B cell (primary cell): ENCODE measurements around the gene TMEM139. TPM values are rescaled to one million over a fixed set of nuclear protein-coding genes. Genes with fewer than 3 reads are reported as not detected.

Experiments used
- ATAC-seq: fragments of 200-7000 bp; cut with Tn5 transposase; one replicate; pipeline ENCODE4 v1.10.0; 2021; ENCODE audit warnings: low read depth, mild to moderate bottlenecking, moderate number of reproducible peaks, moderate library complexity
- CTCF ChIA-PET: fragments of 350-600 bp; sonication (Branson Sonifier 250); formaldehyde crosslinking; loops from one replicate; lab custom pipeline; 2021; ENCODE audit warnings: antibody characterized with exemption, inconsistent platforms; lab: Charles Lee
- POLR2A ChIA-PET: fragments of 350-600 bp; sonication (Branson Sonifier 250); formaldehyde crosslinking; loops from one replicate; lab custom pipeline; 2021; ENCODE audit warnings: antibody characterized with exemption; lab: Charles Lee
- DNase-seq: peaks from one replicate; pipeline ENCODE4 v3.0.0; 2013
- H2AFZ ChIP-seq: 2 replicates; pipeline ENCODE4 v1.6.1; 2012; ENCODE audit warnings: mild to moderate bottlenecking, low read depth, low read length; ENCODE audit not compliant: insufficient read depth, poor library complexity, severe bottlenecking
- H3K27ac ChIP-seq, 2 donors: 1 replicate in 1 of 2; 2 replicates in 1 of 2; pipeline ENCODE4 v1.5.1; 2012 to 2013; ENCODE audit warnings: low read length in 2 of 2, mild to moderate bottlenecking in 2 of 2, moderate library complexity in 1 of 2
- H3K27me3 ChIP-seq, 4 experiments: fragments of 200-600 bp in 1 of 4; sonication (generic) in 1 of 4; replicated peaks in 1 of 4; 1 replicate in 2 of 4; 2 replicates in 2 of 4; pipeline versions ENCODE4 v1.6.1 to v1.7.0; 2013 to 2016; ENCODE audit warnings: low read length in 3 of 4, mild to moderate bottlenecking in 2 of 4, mixed read lengths in 1 of 4, moderate library complexity in 1 of 4; ENCODE audit not compliant: insufficient read depth in 4 of 4, control insufficient read depth in 3 of 4; ENCODE audit errors: control extremely low read depth in 1 of 4
- H3K36me3 ChIP-seq, 2 experiments: replicated peaks in 1 of 2; 1 replicate in 1 of 2; 2 replicates in 1 of 2; pipeline versions ENCODE4 v1.6.1 to v1.7.1; 2013; ENCODE audit warnings: low read length in 1 of 2; ENCODE audit not compliant: insufficient read depth in 2 of 2, control insufficient read depth in 1 of 2; ENCODE audit errors: control extremely low read depth in 1 of 2, extremely low read depth in 1 of 2
- H3K4me1 ChIP-seq, 2 donors: fragments of 200-600 bp in 1 of 2; sonication (generic) in 1 of 2; 1 replicate in 1 of 2; 2 replicates in 1 of 2; pipeline versions ENCODE4 v1.5.1 to v1.6.1; 2013 to 2017; ENCODE audit warnings: low read length in 2 of 2; ENCODE audit not compliant: control insufficient read depth in 2 of 2, insufficient read depth in 2 of 2
- H3K4me2 ChIP-seq: replicated peaks from 2 replicates; pipeline ENCODE3; 2012; ENCODE audit warnings: mild to moderate bottlenecking, low read depth, low read length; ENCODE audit not compliant: poor library complexity, severe bottlenecking
- H3K4me3 ChIP-seq, 5 experiments: fragments of 200-600 bp in 1 of 5; sonication (generic) in 1 of 5; 1 replicate in 3 of 5; 2 replicates in 2 of 5; pipeline versions ENCODE4 v1.5.1 to v1.7.0; 2011 to 2016; ENCODE audit warnings: low read length in 4 of 5, mild to moderate bottlenecking in 4 of 5, low read depth in 2 of 5, control low read depth in 1 of 5, moderate library complexity in 1 of 5; ENCODE audit not compliant: insufficient read depth in 1 of 5; ENCODE audit errors: control extremely low read depth in 1 of 5, extremely low read depth in 1 of 5
- H3K79me2 ChIP-seq: fragments of 200-600 bp; sonication (generic); one replicate; pipeline ENCODE4 v1.6.0; 2016; ENCODE audit warnings: low read length; ENCODE audit not compliant: control insufficient read depth, insufficient read depth
- H3K9ac ChIP-seq: fragments of 200-600 bp; sonication (generic); 2 replicates; pipeline ENCODE4 v1.6.1; 2017; ENCODE audit warnings: mild to moderate bottlenecking, low read length, moderate library complexity
- H3K9me3 ChIP-seq, 3 donors: one replicate each; pipeline versions ENCODE4 v1.6.1 to v1.7.1; 2013; ENCODE audit warnings: low read length in 2 of 3; ENCODE audit not compliant: control insufficient read depth in 2 of 3, insufficient read depth in 1 of 3; ENCODE audit errors: control extremely low read depth in 1 of 3
- H4K20me1 ChIP-seq: 2 replicates; pipeline ENCODE4 v1.6.0; 2012; ENCODE audit warnings: mild to moderate bottlenecking, low read length; ENCODE audit not compliant: insufficient read depth, control insufficient read depth, poor library complexity, severe bottlenecking
- H3K27ac Mint-ChIP-seq: one replicate; pipeline ENCODE4 v1.8.0; 2021; ENCODE audit warnings: mixed read lengths
- H3K27me3 Mint-ChIP-seq: one replicate; pipeline ENCODE4 v1.8.0; 2021; ENCODE audit warnings: mixed read lengths
- H3K4me1 Mint-ChIP-seq: one replicate; pipeline ENCODE4 v1.8.0; 2021; ENCODE audit warnings: mixed read lengths
- H3K4me3 Mint-ChIP-seq: one replicate; pipeline ENCODE4 v1.8.0; 2021; ENCODE audit warnings: mixed read lengths
- H3K9me3 Mint-ChIP-seq: one replicate; pipeline ENCODE4 v1.8.0; 2022; ENCODE audit warnings: mixed read lengths; ENCODE audit not compliant: insufficient read depth
- CTCF ChIP-seq: fragments of 200-600 bp; IDR thresholded peaks from one replicate; pipeline ENCODE4 v1.8.0; 2022; ENCODE audit warnings: antibody characterized with exemption, mild to moderate bottlenecking
- EZH2 ChIP-seq: IDR thresholded peaks from 2 replicates; pipeline ENCODE4 v1.6.1; 2012; ENCODE audit warnings: borderline replicate concordance, low read depth, mild to moderate bottlenecking, moderate library complexity, low read length; ENCODE audit not compliant: insufficient read depth, poor library complexity, severe bottlenecking
- WGBS: methylation state at CpG from one replicate; pipeline ENCODE4 v1.1.5; 2013; ENCODE audit warnings: missing lambda C conversion rate; ENCODE audit not compliant: insufficient coverage; 5-methylcytosine and 5-hydroxymethylcytosine counted together
- intact Hi-C: fragments of 100-400 bp; cut with micrococcal nuclease; formaldehyde crosslinking; loops from one replicate; pipeline ENCODE4 v1.10.0; 2022
- polyA plus RNA-seq: library from polyadenylated mRNA; depleted of rRNA; stranded (reverse); fragments of >200 nt; gene quantifications from 2 replicates; pipeline ENCODE4 v1.2.3, GENCODE V29; 2012
- total RNA-seq, 2 donors: library from RNA; stranded (reverse); fragments of 120-200 nt in 1 of 2; gene quantifications; 1 replicate in 1 of 2; 2 replicates in 1 of 2; pipeline versions ENCODE4 v1.2.3 to v1.2.4, GENCODE V29; 2013 to 2022

Gene TMEM139
- total and polyA plus RNA-seq, 2 donors (not counting 1 experiment from before 2014, with no cell fraction given): 0.12 TPM; not detected in 1

- TF ChIP-seq CTCF (no peak), EZH2 (no peak)
- H3K27ac Mint-ChIP-seq: no peak overlapping the region
- Histone ChIP-seq H4K20me1 (no peaks in the 10 kb centered on the region), H3K27me3 (no peaks in the 10 kb centered on the region), H3K4me2 (no peak overlapping the region), H3K9ac (no peak overlapping the region), H2AFZ (no peak overlapping the region), H3K9me3 (no peaks in the 10 kb centered on the region), H3K36me3 (peaks cover 8 to 31% of the 10 kb centered on the region in 2 experiments), H3K4me3 (no peak overlapping the region), H3K4me1 (peaks cover 4 to 8% of the 10 kb centered on the region in 2 donors), H3K79me2 (no peaks in the 10 kb centered on the region), H3K27ac (no peak overlapping the region)
- DNase-seq (no peak), ATAC-seq (no peak)
- H3K4me3 Mint-ChIP-seq: no peak overlapping the region
- WGBS: no CpG with 5 or more reads among the region's 1 CpG
- ChIA-PET POLR2A (no interaction called here), CTCF (interaction anchor here (0.7 to 0.9 kb wide), 2 partner anchors 21 to 397 kb away, joined by 3 to 7 read pairs; no protein-coding TSS in a partner anchor)
- H3K27me3 Mint-ChIP-seq: no peaks in the 10 kb centered on the region
- intact Hi-C loops: no loop called here
- no peaks in the 10 kb centered on the region for H3K9me3 Mint-ChIP-seq
- peaks cover 8% of the 10 kb centered on the region for H3K4me1 Mint-ChIP-seq
These were observed 13.5 kb upstream of the TMEM139 start for GRCh38 chr7:143271240-143271639.

GRCh38 chr7:143272871-143273270 is 11.9 kb upstream of the TMEM139 start:
- TF ChIP-seq CTCF: no peak
- no peak for TF ChIP-seq EZH2
- H3K27me3 Mint-ChIP-seq: no peaks in the 10 kb centered on the region
- ATAC-seq (no peak), DNase-seq (no peak)
- Histone ChIP-seq H3K9me3 (no peaks in the 10 kb centered on the region), H3K4me2 (no peak overlapping the region), H3K36me3 (peaks cover 4 to 21% of the 10 kb centered on the region in 2 experiments), H3K27ac (no peak overlapping the region), H4K20me1 (no peaks in the 10 kb centered on the region), H2AFZ (no peak overlapping the region), H3K4me3 (no peak overlapping the region), H3K79me2 (no peaks in the 10 kb centered on the region), H3K9ac (no peak overlapping the region), H3K27me3 (no peaks in the 10 kb centered on the region), H3K4me1 (peaks cover 4 to 8% of the 10 kb centered on the region in 2 donors)
- H3K9me3 Mint-ChIP-seq: no peaks in the 10 kb centered on the region
- no peak overlapping the region for H3K4me3 Mint-ChIP-seq
- POLR2A ChIA-PET: interaction anchor here (0.7 kb wide), 1 partner anchor 15 kb away, joined by 4 read pairs; no protein-coding TSS in a partner anchor
- peaks cover 8% of the 10 kb centered on the region for H3K4me1 Mint-ChIP-seq
- WGBS: no CpG with 5 or more reads among the region's 2 CpGs
- intact Hi-C loops: no loop called here
- H3K27ac Mint-ChIP-seq: no peak overlapping the region
- CTCF ChIA-PET: interaction anchor here (0.7 kb wide), 1 partner anchor 855 kb away, joined by 3 read pairs; no protein-coding TSS in a partner anchor
